ENCODE data around the gene ZNG1B. TPM values are rescaled to one million over a fixed set of nuclear protein-coding genes. Genes with fewer than 3 reads are reported as not detected.
"Not testable (repeated sequence)": the region's sequence is repeated elsewhere in the genome, so short reads cannot be mapped to it uniquely, and the experiment has no call there.

Gene ZNG1B
- 10 to 100 TPM; 42.0 to 42.8 TPM for total RNA-seq

DNA sequence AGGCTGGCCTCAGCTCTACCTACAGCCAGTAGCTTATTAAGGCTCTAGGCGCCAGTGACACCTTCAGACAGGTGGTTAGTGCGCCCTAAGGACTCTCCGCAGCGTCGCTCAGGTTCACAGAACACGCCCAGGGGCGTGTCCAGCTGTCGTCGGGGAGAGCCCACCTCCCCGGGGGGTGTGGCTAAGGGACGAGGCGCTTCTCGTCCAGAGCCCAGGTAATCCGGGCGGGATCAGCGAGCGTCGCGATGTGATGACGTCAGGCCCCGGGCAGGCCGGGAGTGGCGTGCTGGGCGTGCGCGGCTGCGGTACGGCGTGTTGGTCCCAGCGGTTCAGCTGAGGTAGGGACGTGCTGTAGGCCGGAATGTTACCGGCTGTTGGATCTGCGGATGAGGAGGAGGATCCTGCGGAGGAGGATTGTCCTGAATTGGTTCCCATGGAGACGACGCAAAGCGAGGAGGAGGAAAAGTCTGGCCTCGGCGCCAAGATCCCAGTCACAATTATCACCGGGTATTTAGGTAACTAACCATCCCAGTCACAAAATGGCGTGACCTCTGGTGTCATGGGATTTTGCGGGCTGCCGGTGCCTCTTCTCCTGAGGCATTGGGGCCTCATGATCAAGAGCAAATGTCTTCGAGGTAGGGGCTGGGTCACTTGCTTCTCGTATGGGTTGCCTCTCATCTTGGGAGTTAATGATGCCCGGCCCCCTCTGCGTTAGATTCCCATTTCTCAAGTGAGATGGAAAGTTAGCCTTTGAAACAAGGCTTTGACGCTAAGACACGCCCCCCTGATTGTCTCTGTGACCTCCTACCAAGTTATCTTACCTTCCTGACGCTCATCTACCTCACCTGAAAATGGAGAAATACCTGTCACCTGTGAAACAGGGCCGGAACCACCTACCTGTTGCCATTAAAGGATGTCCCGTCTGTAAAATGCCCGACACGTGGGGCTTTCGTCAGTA, at the start of gene ZNG1B:
Gene ZNG1B (plus strand): TSS at position 184 of the 958 bp plus-strand sequence. CDS start 178 bp downstream, at position 362.
- Mint-ChIP-seq H3K27ac (peak within 1 kb of the TSS; percentile 99), H3K4me3 (peak within 1 kb of the TSS; percentile 92 to 97)
- H3K36me3 Mint-ChIP-seq (ENCODE audit: insufficient read depth in 2 of 2); H3K4me1 Mint-ChIP-seq (ENCODE audit: low read depth); ATAC-seq (replicated peaks in 1 of 2); H3K27me3 Mint-ChIP-seq (ENCODE audit: low read depth); H3K9me3 Mint-ChIP-seq: not testable (repeated sequence)
- peak; percentile 82 to 84 for DNase-seq

DNA sequence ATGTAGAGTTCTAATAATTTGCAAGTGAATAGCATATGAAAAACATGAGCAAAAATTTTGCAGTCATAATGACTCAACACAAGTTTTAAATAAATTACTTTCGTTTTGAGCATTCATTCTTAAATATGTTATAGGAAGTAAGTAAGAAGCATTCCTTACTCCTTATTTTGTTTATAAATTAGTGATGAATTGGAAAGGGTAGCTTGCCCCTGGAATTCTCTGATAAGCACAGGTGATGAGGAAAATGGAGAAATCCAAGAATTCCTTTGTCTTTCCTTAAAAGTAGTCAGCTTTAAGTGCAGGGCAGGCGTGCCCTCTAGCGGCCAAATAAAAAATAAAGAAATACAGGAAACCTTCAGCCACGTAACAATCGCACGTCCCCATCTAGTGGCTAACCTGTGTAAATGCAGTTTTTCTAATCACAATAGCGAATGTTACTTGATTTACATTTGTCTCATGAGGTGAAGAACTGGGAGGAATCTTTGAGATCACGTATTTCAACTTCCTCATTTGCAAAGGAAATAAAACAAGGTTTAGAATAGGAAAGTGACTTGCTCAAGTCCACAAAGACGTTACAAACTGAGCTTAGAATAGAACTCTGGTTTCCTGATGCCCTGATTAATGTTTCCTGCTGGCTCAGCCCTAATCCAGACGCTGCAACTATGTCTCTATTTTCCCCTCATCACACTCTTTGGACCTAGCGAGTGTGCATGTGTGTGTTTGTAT, 47.2 kb upstream of the ZNG1B start:
- peaks cover 19% of the 10 kb centered on the region for H3K4me1 Mint-ChIP-seq (ENCODE audit: low read depth)
- H3K36me3 Mint-ChIP-seq (ENCODE audit: insufficient read depth in 2 of 2), result no peaks in the 10 kb centered on the region
- DNase-seq (peak; percentile 59 to 66), ATAC-seq (replicated peaks in 1 of 2) (peak; percentile 85 to 91)
- peak overlapping the region; percentile 86 for H3K27ac Mint-ChIP-seq
- peak overlapping the region; percentile 64 to 84 for H3K4me3 Mint-ChIP-seq
- H3K27me3 Mint-ChIP-seq (ENCODE audit: low read depth), result peaks cover 16% of the 10 kb centered on the region
- H3K9me3 Mint-ChIP-seq, result no peaks in the 10 kb centered on the region

DNA sequence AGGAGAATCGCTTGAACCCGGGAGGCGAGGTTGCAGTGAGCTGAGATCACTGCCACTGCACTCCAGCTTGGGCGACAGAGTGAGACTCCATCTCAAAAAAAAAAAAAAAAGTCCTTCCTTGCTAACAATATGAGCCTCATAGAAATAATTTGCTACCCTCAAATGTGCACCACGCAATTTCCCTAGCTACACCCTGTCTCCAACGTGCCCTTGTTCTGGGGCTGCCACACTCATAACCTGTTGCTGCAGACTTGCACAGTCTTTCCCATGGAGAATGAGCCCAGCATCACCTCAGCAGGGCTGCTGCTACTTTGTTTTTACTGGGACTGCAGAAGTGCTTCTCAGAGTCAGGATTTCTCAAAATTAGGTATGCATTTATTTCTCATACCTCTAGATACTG, 46.4 kb upstream of the ZNG1B start:
- Mint-ChIP-seq H3K9me3 (no peaks in the 10 kb centered on the region), H3K4me1 (ENCODE audit: low read depth) (peaks cover 19% of the 10 kb centered on the region), H3K27ac (no peak overlapping the region), H3K4me3 (no peak overlapping the region), H3K36me3 (ENCODE audit: insufficient read depth in 2 of 2) (no peaks in the 10 kb centered on the region), H3K27me3 (ENCODE audit: low read depth) (peaks cover 16% of the 10 kb centered on the region)
- DNase-seq (no peak), ATAC-seq (replicated peaks in 1 of 2) (no peak)

DNA sequence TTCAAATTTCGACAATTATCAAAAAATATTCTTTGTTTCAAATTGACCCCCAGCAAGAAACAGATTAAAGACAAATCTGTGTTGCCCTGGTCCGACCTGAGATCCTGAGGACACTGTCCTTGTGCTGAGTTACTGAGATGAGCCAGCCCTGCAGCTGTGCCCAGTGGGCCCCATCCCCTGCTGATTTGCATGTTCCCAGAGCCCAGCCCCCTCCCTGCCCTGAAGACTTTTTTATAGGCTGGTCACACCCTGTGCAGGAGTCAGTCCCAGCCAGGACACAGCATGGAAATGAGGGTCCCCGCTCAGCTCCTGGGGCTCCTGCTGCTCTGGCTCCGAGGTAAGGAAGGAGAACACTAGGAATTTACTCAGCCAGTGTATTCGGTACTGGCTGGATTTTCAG, 31.4 kb upstream of the ZNG1B start:
- no peaks in the 10 kb centered on the region for H3K9me3 Mint-ChIP-seq
- no peak for ATAC-seq (replicated peaks in 1 of 2)
- no peak overlapping the region for H3K27ac Mint-ChIP-seq
- no peaks in the 10 kb centered on the region for H3K36me3 Mint-ChIP-seq (ENCODE audit: insufficient read depth in 2 of 2)
- DNase-seq, result no peak
- H3K27me3 Mint-ChIP-seq (ENCODE audit: low read depth), result peaks cover 19% of the 10 kb centered on the region
- no peaks in the 10 kb centered on the region for H3K4me1 Mint-ChIP-seq (ENCODE audit: low read depth)
- no peak overlapping the region for H3K4me3 Mint-ChIP-seq

DNA sequence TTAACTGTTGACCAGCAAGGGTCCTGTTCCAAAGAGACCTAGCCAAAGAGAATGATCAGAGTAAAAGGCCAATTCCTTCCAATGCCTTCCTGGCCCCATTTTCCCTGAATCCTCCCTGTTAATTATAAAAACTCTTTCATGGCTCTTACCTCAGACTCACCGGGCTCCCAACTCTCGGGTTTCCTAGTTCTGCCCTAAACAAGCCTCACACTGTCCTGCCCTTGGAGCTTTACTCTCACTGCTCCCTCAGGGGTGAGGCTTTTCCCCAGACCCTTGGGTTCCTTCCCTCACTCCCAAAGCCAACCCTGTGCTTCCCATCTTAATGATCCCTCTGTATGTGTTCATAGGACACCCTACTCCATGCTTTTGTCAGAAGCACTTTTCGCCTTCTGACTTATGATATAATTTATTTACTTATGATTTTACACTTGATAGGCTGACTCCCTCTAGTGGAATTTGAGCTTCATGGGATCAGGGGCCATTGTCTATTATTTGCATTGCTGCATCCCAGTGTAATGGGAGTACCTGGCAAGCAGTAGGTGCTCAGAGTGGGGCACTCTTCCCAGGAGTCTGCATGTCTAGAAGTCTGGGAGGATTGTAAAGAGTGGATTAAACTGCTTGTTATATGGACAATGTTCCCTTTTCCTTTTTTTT, 29.9 kb upstream of the ZNG1B start:
- Mint-ChIP-seq H3K4me3 (no peak overlapping the region), H3K36me3 (ENCODE audit: insufficient read depth in 2 of 2) (no peaks in the 10 kb centered on the region), H3K27ac (no peak overlapping the region), H3K27me3 (ENCODE audit: low read depth) (peaks cover 19% of the 10 kb centered on the region), H3K9me3 (no peaks in the 10 kb centered on the region), H3K4me1 (ENCODE audit: low read depth) (no peaks in the 10 kb centered on the region)
- ATAC-seq (replicated peaks in 1 of 2), result no peak
- no peak for DNase-seq

DNA sequence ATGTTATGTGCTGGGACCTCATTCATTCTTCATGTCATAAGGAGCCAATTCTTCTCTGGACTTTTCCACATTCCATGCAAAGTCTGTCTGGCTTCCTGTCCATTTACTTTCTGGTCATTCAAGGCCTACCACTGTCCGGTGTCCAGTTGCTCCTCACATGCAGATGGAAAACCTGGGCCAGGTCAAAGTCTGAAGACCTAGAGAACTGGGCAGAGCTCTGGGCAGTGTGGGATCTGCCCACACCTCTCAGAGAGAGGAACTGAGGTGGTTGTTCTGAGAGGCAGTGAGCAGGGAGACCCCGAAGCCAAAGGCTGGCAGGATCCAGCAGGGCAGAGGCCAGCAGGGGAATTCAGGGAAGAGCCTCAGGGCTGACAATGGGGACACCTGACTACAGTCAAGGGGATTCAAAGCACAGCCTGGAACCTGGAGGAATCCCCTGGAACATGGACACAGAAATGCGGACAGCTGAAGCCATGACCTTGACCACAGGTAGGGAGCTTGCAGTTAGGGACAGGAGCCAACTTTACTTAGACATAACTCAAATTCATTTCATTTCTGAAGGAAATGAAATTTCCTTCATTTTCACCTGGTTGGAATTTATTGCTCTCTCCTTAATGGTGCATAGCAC, 25.7 kb upstream of the ZNG1B start:
- H3K4me1 Mint-ChIP-seq (ENCODE audit: low read depth); DNase-seq: not testable (repeated sequence)

DNA sequence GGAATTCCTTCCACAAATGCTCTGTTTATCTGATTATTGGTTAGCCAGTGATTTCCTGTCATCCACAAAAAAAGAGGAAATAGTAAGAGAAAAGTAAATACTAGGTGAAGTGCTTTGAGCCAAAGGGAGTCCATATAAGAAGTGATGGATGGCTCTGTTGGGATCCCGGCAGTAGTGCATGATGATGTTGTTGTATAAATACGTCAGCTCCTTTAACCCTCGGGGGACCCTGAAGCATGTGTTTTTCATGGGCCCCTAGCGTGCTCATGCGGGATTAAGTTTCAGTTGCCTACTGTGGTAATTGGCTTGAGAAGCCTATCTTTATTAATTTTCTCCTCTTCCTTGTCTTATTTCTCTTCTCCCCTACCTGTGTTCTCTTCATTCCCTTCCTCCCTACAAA, 24.7 kb upstream of the ZNG1B start:
- H3K27me3 Mint-ChIP-seq (ENCODE audit: low read depth); ATAC-seq (replicated peaks in 1 of 2); DNase-seq; H3K27ac Mint-ChIP-seq; H3K4me3 Mint-ChIP-seq; H3K4me1 Mint-ChIP-seq (ENCODE audit: low read depth); H3K36me3 Mint-ChIP-seq (ENCODE audit: insufficient read depth in 2 of 2); H3K9me3 Mint-ChIP-seq: not testable (repeated sequence)

More for the DNA sequence above, 25.7 kb upstream of the ZNG1B start:
- ATAC-seq (replicated peaks in 1 of 2); H3K9me3 Mint-ChIP-seq; H3K27ac Mint-ChIP-seq; H3K36me3 Mint-ChIP-seq (ENCODE audit: insufficient read depth in 2 of 2); H3K4me3 Mint-ChIP-seq: not testable (repeated sequence)
- peaks cover 10% of the 10 kb centered on the region for H3K27me3 Mint-ChIP-seq (ENCODE audit: low read depth)

DNA sequence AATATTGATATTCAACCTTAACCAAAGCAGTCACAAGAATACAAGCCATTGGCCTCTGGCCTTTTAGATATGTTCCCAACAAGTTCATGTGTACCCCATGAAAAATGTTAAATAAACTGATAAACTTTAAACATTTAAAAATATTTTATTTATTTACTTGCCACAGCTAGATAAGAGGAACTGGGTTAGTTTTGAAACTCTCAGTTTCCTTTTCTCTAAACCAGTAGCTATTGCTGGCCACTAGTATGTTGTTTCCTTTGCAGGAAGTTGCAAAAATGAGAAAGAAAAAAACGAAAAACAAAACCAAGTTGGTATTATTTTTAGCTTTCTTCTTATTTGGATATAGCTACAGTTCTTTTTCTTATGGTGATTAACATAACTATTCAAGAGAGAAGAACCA, 5.7 kb upstream of the ZNG1B start:
- H3K4me1 Mint-ChIP-seq (ENCODE audit: low read depth); ATAC-seq (replicated peaks in 1 of 2); H3K27ac Mint-ChIP-seq; H3K4me3 Mint-ChIP-seq; DNase-seq; H3K27me3 Mint-ChIP-seq (ENCODE audit: low read depth); H3K36me3 Mint-ChIP-seq (ENCODE audit: insufficient read depth in 2 of 2); H3K9me3 Mint-ChIP-seq: not testable (repeated sequence)

DNA sequence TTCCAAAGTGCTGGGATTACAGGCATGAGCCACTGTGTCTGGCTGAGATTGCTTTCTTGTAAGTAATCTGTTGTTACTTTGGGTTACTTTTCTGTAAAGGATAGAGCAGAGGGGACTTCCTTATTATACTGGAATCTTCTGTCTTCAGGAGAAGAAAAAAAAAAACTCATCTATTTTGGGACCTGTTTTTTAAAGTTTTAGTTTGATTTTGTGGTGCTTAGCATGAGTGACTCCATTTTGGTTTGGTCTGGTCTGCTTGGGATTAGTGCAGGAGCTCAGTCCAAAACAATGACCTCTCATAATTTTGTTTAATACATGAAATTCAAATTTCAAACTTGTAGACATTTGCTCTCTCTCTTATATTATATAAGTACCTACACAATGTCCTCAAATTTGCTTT, 4.0 kb upstream of the ZNG1B start:
- not testable (repeated sequence) for H3K27me3 Mint-ChIP-seq (ENCODE audit: low read depth); H3K36me3 Mint-ChIP-seq (ENCODE audit: insufficient read depth in 2 of 2); ATAC-seq (replicated peaks in 1 of 2); DNase-seq; H3K9me3 Mint-ChIP-seq; H3K27ac Mint-ChIP-seq; H3K4me1 Mint-ChIP-seq (ENCODE audit: low read depth); H3K4me3 Mint-ChIP-seq

DNA sequence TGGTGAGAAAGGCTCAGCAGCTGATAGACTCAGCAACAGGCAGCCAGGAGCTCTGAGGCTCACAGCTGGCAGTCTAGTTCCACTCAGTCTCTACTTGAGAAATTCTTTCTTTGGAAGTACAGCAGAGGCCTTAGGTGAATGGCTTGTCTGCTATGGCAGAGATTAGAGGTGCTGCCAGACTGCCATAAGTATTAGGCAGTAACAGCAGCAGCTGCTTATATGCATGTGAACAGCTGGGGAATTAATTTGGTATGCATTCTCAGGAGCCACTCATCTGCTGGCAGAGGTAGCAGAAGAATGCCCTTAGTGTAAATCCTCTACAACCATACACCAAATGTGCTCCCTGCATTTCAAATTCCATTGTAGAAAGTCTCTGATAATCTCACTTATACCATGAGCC, 28.3 kb downstream of the ZNG1B start:
- DNase-seq; ATAC-seq (replicated peaks in 1 of 2); H3K27ac Mint-ChIP-seq; H3K36me3 Mint-ChIP-seq (ENCODE audit: insufficient read depth in 2 of 2); H3K27me3 Mint-ChIP-seq (ENCODE audit: low read depth); H3K4me1 Mint-ChIP-seq (ENCODE audit: low read depth); H3K4me3 Mint-ChIP-seq; H3K9me3 Mint-ChIP-seq: not testable (repeated sequence)

DNA sequence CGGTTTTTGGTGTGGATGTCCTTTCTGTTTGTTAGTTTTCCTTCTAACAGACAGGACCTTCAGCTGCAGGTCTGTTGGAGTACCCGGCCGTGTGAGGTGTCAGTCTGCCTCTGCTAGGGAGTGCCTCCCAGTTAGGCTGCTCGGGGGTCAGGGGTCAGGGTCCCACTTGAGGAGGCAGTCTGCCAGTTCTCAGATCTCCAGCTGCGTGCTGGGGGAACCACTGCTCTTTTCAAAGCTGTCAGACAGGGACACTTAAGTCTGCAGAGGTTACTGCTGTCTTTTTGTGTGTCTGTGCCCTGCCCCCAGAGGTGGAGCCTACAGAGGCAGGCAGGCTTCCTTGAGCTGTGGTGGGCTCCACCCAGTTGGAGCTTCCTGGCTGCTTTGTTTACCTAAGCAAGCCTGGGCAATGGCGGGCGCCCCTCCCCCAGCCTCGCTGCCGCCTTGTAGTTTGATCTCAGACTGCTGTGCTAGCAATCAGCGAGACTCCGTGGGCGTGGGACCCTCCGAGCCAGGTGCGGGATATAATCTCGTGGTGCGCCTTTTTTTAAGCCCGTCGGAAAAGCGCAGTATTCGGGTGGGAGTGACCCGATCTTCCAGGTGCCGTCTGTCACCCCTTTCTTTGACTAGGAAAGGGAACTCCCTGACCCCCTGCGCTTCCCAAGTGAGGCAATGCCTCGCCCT, 39.3 kb downstream of the ZNG1B start:
- not testable (repeated sequence) for H3K4me3 Mint-ChIP-seq; DNase-seq; H3K27me3 Mint-ChIP-seq (ENCODE audit: low read depth); H3K4me1 Mint-ChIP-seq (ENCODE audit: low read depth); H3K9me3 Mint-ChIP-seq; H3K36me3 Mint-ChIP-seq (ENCODE audit: insufficient read depth in 2 of 2); ATAC-seq (replicated peaks in 1 of 2); H3K27ac Mint-ChIP-seq

DNA sequence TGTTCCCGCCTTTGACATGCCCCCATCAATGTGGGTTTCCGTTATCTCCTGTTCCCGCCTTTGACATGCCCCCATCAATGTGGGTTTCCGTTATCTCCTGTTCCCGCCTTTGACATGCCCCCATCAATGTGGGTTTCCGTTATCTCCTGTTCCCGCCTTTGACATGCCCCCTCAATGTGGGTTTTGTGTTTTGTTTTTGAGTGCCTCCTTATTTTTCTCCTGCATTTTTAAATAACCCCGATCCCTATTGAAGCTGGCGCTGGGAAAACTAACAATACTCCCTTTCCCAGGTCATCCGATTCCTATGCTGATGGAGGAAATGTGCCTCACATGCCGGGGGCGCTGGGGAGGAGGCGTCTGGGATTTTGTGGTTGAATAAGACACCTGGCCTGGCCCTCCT, 59.0 kb downstream of the ZNG1B start:
- H3K4me1 Mint-ChIP-seq (ENCODE audit: low read depth); H3K4me3 Mint-ChIP-seq; H3K9me3 Mint-ChIP-seq; DNase-seq; H3K27me3 Mint-ChIP-seq (ENCODE audit: low read depth); H3K27ac Mint-ChIP-seq; H3K36me3 Mint-ChIP-seq (ENCODE audit: insufficient read depth in 2 of 2); ATAC-seq (replicated peaks in 1 of 2): not testable (repeated sequence)
